ENCODE data around the gene PRSS33.

Gene PRSS33

DNA sequence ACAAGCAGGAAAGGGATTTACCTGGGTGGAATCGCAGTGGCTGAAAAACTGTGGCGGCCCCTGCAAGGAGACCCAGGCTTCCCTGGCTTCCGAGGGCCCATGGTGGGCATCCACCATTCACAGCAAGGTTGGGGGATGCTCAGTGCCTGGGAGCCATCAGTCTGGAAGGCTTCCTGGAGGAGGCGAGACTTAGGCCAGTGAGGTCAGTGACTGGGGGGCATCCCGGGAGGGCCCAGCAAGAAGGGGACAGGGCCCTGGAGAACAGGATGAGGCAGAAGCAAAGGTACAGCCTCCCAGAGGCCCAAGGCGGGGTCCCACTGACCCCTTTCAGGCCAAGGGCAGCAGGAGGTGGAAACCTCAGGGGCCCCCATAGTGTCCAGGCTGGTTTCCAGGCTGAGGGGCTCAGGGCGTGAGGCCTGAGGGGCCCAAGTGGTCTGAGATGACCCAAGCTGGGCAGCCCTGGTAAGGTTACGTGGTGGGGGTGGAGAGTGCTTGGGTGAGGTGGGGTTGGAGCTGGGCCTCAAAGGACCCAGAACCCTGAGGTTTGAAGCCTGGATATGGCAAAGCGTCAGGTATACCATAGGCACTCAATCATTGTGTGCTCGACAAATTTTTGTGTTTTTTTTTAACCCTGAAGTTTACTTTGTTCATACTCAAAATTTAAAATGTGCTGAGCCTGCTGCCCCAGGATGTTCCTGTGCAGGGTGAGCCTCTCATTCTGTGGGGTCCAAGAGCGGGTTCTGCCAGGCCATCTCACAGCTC, 50.7 kb downstream of the PRSS33 start:
- H3K4me3 ChIP-seq (ENCODE audit: low read depth, low read length): no peak overlapping the region
- TF ChIP-seq, protein P1, sequence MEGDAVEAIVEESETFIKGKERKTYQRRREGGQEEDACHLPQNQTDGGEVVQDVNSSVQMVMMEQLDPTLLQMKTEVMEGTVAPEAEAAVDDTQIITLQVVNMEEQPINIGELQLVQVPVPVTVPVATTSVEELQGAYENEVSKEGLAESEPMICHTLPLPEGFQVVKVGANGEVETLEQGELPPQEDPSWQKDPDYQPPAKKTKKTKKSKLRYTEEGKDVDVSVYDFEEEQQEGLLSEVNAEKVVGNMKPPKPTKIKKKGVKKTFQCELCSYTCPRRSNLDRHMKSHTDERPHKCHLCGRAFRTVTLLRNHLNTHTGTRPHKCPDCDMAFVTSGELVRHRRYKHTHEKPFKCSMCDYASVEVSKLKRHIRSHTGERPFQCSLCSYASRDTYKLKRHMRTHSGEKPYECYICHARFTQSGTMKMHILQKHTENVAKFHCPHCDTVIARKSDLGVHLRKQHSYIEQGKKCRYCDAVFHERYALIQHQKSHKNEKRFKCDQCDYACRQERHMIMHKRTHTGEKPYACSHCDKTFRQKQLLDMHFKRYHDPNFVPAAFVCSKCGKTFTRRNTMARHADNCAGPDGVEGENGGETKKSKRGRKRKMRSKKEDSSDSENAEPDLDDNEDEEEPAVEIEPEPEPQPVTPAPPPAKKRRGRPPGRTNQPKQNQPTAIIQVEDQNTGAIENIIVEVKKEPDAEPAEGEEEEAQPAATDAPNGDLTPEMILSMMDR (IDR thresholded peaks at IDR 0.05): no peak
- H3K4me1 ChIP-seq: no peaks in the 10 kb centered on the region
- H3K79me2 ChIP-seq: no peaks in the 10 kb centered on the region
- no peaks in the 10 kb centered on the region for H3K36me3 ChIP-seq (ENCODE audit: control insufficient read depth, insufficient read depth, low read length)
- H3K4me2 ChIP-seq (ENCODE audit: low read length): no peak overlapping the region
- H3K9ac ChIP-seq: no peak overlapping the region
- H3K9me3 ChIP-seq (ENCODE audit: control insufficient read depth, low read length): no peaks in the 10 kb centered on the region
- no peak overlapping the region for H3K27ac ChIP-seq
- H2AFZ ChIP-seq: no peak overlapping the region
- H3K27me3 ChIP-seq (ENCODE audit: control insufficient read depth, insufficient read depth, low read length): no peaks in the 10 kb centered on the region

DNA sequence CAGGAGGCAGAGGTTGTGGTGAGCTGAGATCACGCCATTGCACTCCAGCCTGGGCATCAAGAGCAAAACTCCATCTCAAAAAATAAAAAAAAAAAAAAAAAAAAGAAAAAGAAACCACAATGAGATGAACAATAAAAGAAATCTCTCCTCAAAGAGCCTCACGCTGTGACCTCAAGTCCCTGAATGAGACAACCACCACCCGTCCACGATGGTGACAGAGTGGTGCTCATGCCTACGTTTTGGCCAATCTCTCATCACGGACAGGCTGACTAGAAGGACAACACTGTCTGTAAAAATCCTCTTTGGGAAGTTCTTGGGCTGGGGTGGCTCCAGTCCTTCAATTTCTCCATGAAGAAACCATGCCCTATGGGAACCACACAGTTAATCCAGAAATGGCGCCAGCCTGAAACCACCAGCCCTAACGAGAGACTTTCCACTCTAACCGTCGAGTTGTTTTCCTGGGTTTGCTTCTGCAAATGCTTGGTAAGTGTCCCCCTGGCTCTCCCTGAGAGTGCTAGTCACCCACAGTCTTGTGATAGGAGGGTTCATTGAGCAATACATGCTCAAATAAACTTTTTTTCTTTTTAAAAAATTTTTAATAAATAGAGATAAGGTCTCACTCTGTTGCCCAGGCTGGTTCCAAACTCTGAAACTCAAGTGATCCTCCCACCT, 52.4 kb downstream of the PRSS33 start:
- no peak overlapping the region for H3K27ac ChIP-seq
- TF ChIP-seq, protein P1 (IDR thresholded peaks at IDR 0.05): no peak
- no peaks in the 10 kb centered on the region for H3K36me3 ChIP-seq (ENCODE audit: control insufficient read depth, insufficient read depth, low read length)
- no peaks in the 10 kb centered on the region for H3K4me1 ChIP-seq
- H3K4me3 ChIP-seq (ENCODE audit: low read depth, low read length): no peak overlapping the region
- no peaks in the 10 kb centered on the region for H3K27me3 ChIP-seq (ENCODE audit: control insufficient read depth, insufficient read depth, low read length)
- H2AFZ ChIP-seq: no peak overlapping the region
- no peaks in the 10 kb centered on the region for H3K79me2 ChIP-seq
- H3K4me2 ChIP-seq (ENCODE audit: low read length): no peak overlapping the region
- H3K9ac ChIP-seq: no peak overlapping the region
- no peaks in the 10 kb centered on the region for H3K9me3 ChIP-seq (ENCODE audit: control insufficient read depth, low read length)

Measured in parathyroid adenoma (tissue), 2 donors.